Measurements from ENCODE around the gene CENATAC. TPM values are rescaled to one million over a fixed set of nuclear protein-coding genes. Genes with fewer than 3 reads are reported as not detected.
"Not testable (repeated sequence)": the region's sequence is repeated elsewhere in the genome, so short reads cannot be mapped to it uniquely, and the experiment has no call there.

The CENATAC gene
- total RNA-seq, 1 experiment from 2014 or later, result 55.2 TPM

GRCh38 chr11:118961591-118961990 lies 36.3 kb upstream of the CENATAC start:
- H3K4ac ChIP-seq (ENCODE audit: low read depth, low read length), result no peak overlapping the region
- H3K27ac ChIP-seq (ENCODE audit: insufficient read length, low read depth, low read length), result no peak overlapping the region
- Mint-ChIP-seq H3K27me3 (ENCODE audit: low read depth) (peaks cover 11% of the 10 kb centered on the region), H3K4me3 (no peak overlapping the region), H3K27ac (no peak overlapping the region), H3K36me3 (ENCODE audit: insufficient read depth in 1 of 3, low read depth in 3 of 3) (no peaks in the 10 kb centered on the region), H3K9me3 (no peaks in the 10 kb centered on the region), H3K4me1 (peaks cover 2% of the 10 kb centered on the region in 2 experiments)
- H4K8ac ChIP-seq (replicated peaks; ENCODE audit: insufficient read length, low read depth, low read length), result no peak overlapping the region
- no peak overlapping the region for H2BK5ac ChIP-seq (ENCODE audit: insufficient read length, low read length)
- DNase-seq, result peak; percentile 40
- H2AK5ac ChIP-seq (ENCODE audit: insufficient read length, low read length), result no peak overlapping the region
- no peak for TF ChIP-seq CTCF (conservative IDR thresholded peaks at IDR 0.05)
- H3K27me3 ChIP-seq (ENCODE audit: insufficient read depth, low read length), result no peaks in the 10 kb centered on the region
- no peaks in the 10 kb centered on the region for H3K23me2 ChIP-seq (ENCODE audit: insufficient read length, low read depth, low read length, poor library complexity, severe bottlenecking)
- H3K18ac ChIP-seq (ENCODE audit: insufficient read length, low read depth, low read length), result no peak overlapping the region
- H2BK15ac ChIP-seq (ENCODE audit: low read depth, low read length), result no peak overlapping the region
- no CpG with 5 or more reads among the region's 11 CpGs for WGBS (ENCODE audit: extremely low coverage, insufficient read length, low lambda C conversion rate)
- no peak overlapping the region for H2BK12ac ChIP-seq (ENCODE audit: insufficient read length, low read depth, low read length)
- H2BK20ac ChIP-seq (ENCODE audit: low read depth, low read length, poor library complexity, severe bottlenecking), result no peak overlapping the region
- no peak overlapping the region for H2AFZ ChIP-seq (ENCODE audit: low read length)
- H4K20me1 ChIP-seq (ENCODE audit: control insufficient read depth, insufficient read depth, insufficient read length), result no peaks in the 10 kb centered on the region
- H4K5ac ChIP-seq (ENCODE audit: insufficient read length, low read depth, low read length), result no peak overlapping the region
- no peak overlapping the region for H3K56ac ChIP-seq (ENCODE audit: insufficient read length, low read depth, low read length)
- H3K9ac ChIP-seq (ENCODE audit: extremely low read depth, insufficient read length, low read length), result no peak overlapping the region
- no peak overlapping the region for H4K91ac ChIP-seq (ENCODE audit: insufficient read length, low read depth, low read length)
- no peak overlapping the region for H2BK120ac ChIP-seq (ENCODE audit: low read depth, low read length, poor library complexity, severe bottlenecking)
- no peaks in the 10 kb centered on the region for H3K4me1 ChIP-seq (ENCODE audit: insufficient read depth, low read length)
- no peaks in the 10 kb centered on the region for H3K9me3 ChIP-seq (ENCODE audit: control insufficient read depth, low read depth, low read length)
- H3T11ph ChIP-seq (ENCODE audit: low read length), result no peak overlapping the region
- H3K79me2 ChIP-seq (ENCODE audit: insufficient read depth, low read length), result no peaks in the 10 kb centered on the region
- no peak overlapping the region for H3K23ac ChIP-seq (ENCODE audit: insufficient read length, low read depth, low read length)
- no peak overlapping the region for H3K14ac ChIP-seq (ENCODE audit: insufficient read depth, low read length)
- no peaks in the 10 kb centered on the region for H3K79me1 ChIP-seq (ENCODE audit: insufficient read depth, low read depth, low read length, poor library complexity, severe bottlenecking)
- no peak overlapping the region for H3K4me2 ChIP-seq (ENCODE audit: insufficient read depth, insufficient read length, low read length)

- not testable (repeated sequence) for H3K14ac ChIP-seq (ENCODE audit: insufficient read depth, low read length); H3K4ac ChIP-seq (ENCODE audit: low read depth, low read length); H3K4me2 ChIP-seq (ENCODE audit: insufficient read depth, insufficient read length, low read length); H3K4me3 Mint-ChIP-seq; H3K36me3 Mint-ChIP-seq (ENCODE audit: insufficient read depth in 1 of 3, low read depth in 3 of 3); H3K79me2 ChIP-seq (ENCODE audit: insufficient read depth, low read length); H4K5ac ChIP-seq (ENCODE audit: insufficient read length, low read depth, low read length); H3K56ac ChIP-seq (ENCODE audit: insufficient read length, low read depth, low read length); H2AK5ac ChIP-seq (ENCODE audit: insufficient read length, low read length); H3K79me1 ChIP-seq (ENCODE audit: insufficient read depth, low read depth, low read length, poor library complexity, severe bottlenecking); H3K18ac ChIP-seq (ENCODE audit: insufficient read length, low read depth, low read length); H4K8ac ChIP-seq (replicated peaks; ENCODE audit: insufficient read length, low read depth, low read length); DNase-seq; H4K20me1 ChIP-seq (ENCODE audit: control insufficient read depth, insufficient read depth, insufficient read length); H2BK15ac ChIP-seq (ENCODE audit: low read depth, low read length); H2BK20ac ChIP-seq (ENCODE audit: low read depth, low read length, poor library complexity, severe bottlenecking); H2BK5ac ChIP-seq (ENCODE audit: insufficient read length, low read length); H3K27ac ChIP-seq (ENCODE audit: insufficient read length, low read depth, low read length); H2BK120ac ChIP-seq (ENCODE audit: low read depth, low read length, poor library complexity, severe bottlenecking); H3K27me3 Mint-ChIP-seq (ENCODE audit: low read depth); H3K9ac ChIP-seq (ENCODE audit: extremely low read depth, insufficient read length, low read length); H4K91ac ChIP-seq (ENCODE audit: insufficient read length, low read depth, low read length); H3K23ac ChIP-seq (ENCODE audit: insufficient read length, low read depth, low read length); H3K9me3 Mint-ChIP-seq; H3K4me1 ChIP-seq (ENCODE audit: insufficient read depth, low read length); H3K9me3 ChIP-seq (ENCODE audit: control insufficient read depth, low read depth, low read length); H3K27me3 ChIP-seq (ENCODE audit: insufficient read depth, low read length); H3T11ph ChIP-seq (ENCODE audit: low read length); H2AFZ ChIP-seq (ENCODE audit: low read length); H2BK12ac ChIP-seq (ENCODE audit: insufficient read length, low read depth, low read length); H3K27ac Mint-ChIP-seq; H3K4me1 Mint-ChIP-seq; H3K23me2 ChIP-seq (ENCODE audit: insufficient read length, low read depth, low read length, poor library complexity, severe bottlenecking)
- WGBS (ENCODE audit: extremely low coverage, insufficient read length, low lambda C conversion rate), result no CpG with 5 or more reads among the region's 2 CpGs
Observed at GRCh38 chr11:118969508-118969907, 28.4 kb upstream of the CENATAC start.
